ENCODE measurements around the gene RGS19.
A peak's percentile ranks its signal among the peaks of the same experiment; 100 is the strongest.
"Not testable (repeated sequence)": the region's sequence is repeated elsewhere in the genome, so short reads cannot be mapped to it uniquely, and the experiment has no call there.

RGS19 gene

DNA sequence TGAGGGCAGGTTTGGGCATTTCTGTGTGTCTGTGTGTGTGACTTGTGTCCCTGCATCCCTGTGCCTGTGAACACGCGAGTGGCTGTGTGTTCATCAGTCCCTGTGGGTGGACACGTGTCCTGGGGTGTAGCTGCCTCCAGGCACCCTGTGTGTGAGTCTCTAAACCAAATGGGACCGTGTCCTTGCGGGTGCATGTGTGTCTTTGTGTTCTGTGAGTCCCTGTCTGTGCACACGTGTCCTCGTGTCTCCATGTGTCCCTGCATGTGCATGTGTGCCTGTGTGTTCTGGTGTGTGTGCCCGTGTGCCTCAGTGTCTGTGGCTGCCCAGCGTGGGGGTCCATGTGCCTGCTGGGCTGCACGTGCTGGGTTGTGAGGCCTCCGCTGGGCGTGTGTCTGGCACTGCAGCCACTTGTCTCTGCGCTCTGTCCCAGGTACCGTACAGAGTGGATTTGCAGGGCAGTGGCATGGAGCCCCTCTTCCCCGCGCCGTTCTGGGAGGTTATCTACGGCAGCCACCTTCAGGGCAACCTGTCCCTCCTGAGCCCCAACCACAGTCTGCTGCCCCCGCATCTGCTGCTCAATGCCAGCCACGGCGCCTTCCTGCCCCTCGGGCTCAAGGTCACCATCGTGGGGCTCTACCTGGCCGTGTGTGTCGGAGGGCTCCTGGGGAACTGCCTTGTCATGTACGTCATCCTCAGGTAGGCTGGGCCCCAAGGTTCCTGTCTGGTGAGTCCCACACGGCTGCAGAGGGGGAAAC, 13.1 kb upstream of the RGS19 start:
- DNase-seq (ENCODE audit: low spot score), result no peak

DNA sequence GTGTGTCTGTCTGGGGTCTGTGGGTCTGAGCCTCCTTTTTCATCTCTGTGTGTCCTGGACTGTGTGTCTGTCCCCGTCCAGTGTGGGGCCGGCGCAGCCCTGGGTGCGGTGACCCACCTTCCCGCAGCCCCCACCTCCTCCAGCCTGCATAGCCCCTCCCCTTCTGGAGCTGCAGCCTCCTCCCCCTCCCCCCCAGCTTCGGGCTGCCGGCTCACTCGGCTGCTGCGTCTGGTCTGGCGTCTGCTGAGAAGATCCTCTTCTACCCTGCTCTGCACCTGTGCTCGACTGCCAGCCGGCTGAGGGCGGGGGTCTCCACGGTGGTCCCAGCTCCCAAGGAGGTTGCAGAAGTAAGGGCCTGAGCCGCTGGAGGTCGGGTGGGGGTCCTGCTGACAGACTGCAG, 12.5 kb upstream of the RGS19 start:
- no peak for DNase-seq (ENCODE audit: low spot score)

- no peak for DNase-seq (ENCODE audit: low spot score)
Observed at GRCh38 chr20:64091340-64091739, 12.0 kb upstream of the RGS19 start.

DNA sequence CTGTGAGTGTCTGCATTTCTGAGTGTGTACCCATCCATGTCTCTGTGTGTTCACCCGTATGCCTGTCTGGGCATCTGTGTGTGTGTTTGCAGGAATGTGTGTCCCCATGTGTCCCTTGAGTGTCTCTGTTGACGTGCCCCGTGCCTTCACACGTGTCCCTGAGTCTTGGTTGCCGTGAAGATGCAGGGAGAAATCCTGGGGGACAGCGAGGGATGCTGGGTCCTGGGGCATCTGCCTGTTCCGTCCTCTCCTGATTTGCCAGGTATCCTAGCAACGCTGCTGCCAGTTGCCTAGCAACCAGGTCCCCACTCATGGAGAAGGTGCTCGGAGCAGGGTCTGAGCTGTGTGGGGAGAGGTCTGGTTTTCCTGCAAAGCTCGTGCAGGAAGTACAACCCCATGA, 10.8 kb upstream of the RGS19 start:
- no peak for DNase-seq (ENCODE audit: low spot score)

DNA sequence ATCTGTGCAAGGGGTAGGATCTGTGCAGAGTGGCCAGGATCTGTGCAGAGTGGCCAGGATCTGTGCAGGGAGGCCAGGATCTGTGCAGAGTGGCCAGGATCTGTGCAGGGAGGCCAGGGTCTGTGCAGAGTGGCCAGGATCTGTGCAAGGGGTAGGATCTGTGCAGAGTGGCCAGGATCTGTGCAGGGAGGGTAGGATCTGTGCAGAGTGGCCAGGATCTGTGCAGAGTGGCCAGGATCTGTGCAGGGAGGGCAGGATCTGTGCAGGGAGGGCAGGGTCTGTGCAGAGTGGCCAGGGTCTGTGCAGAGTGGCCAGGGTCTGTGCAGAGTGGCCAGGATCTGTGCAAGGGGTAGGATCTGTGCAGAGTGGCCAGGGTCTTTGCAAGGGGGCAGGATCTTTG, 9.3 kb upstream of the RGS19 start:
- not testable (repeated sequence) for DNase-seq (ENCODE audit: low spot score)

- not testable (repeated sequence) for DNase-seq (ENCODE audit: low spot score)
Observed at GRCh38 chr20:64087226-64087825, 8.0 kb upstream of the RGS19 start.

GRCh38 chr20:64086801-64087200, 7.5 kb upstream of the RGS19 start:
- DNase-seq (ENCODE audit: low spot score), result no peak

DNA sequence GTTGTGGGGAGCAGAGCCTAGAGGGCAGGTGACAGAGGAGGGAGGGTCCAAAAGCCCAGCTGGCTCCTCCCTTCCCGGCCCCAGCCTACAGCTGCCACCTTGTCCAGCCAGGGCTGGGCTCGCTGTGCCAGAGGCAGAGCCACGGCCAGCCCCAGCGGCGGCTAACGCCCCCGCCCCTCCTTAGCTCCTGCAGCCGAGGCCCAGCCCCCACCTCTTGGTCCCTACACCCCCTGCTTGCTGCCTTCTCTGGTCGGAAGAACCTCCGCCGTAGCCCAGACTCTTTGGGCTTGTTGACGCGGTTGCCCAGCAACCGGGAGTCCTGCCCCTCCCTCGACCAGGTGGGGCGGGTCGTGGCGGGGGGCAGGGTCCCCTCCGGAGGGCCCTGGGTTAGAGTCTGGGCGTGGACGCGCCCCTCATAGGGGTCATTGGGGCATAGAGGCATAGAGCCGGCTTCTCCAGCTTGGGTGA, 5.4 kb upstream of the RGS19 start:
- DNase-seq (ENCODE audit: low spot score), result no peak

DNA sequence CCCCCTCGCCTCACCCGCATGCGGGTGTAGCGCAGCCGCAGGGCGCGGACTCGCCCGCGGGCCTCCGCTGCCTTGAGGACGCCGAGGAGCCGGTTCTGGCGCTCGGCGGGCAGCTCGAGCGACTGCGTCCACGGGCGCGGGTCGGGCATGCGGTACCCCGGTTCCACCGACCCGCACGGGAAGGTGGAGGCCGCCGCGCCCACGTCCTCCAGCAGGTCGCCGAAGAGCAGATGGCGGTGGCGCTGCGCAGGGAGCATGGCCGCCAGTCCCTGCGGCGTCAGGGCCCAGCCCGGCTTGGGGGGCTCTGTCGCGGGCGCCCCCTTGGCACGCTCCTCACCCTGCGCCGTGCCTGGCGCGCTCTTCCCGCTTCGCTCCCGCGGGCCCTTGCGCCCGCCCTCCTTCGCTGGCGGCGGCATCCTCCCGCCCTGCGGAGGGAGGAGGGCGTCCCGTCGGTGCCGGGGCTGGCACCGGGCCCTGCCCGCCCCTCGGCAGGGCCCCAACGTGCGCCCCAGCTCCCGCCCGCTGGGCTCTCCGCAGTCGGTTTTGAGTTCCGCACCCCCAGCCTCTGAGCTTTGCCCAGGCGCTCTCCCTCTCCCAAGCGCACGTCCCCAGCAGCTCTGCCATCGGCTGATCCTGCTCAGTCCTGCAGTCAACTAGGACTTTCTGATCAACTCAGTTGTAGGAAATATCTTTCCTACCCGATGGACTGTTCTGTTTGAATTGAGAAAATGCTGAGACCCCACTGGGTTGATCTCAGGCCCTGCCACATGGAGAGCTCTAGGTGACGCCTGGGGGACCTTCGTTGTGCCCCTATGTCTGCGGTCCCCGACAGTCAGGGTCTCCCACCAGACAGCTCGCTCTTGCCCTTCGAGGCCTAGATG, 4.7 kb upstream of the RGS19 start, which contains the start of gene LKAAEAR1:
TSS of gene LKAAEAR1 (minus strand) at position 595 of the 881 bp plus-strand sequence. CDS start at position 416, 179 bp downstream.
- no peak for DNase-seq (ENCODE audit: low spot score)

- peak; percentile 80 for DNase-seq (ENCODE audit: low spot score)
Observed at GRCh38 chr20:64083378-64083803, 4.1 kb upstream of the RGS19 start.

- no peak for DNase-seq (ENCODE audit: low spot score)
Observed at GRCh38 chr20:64082820-64083377, 3.6 kb upstream of the RGS19 start.

DNA sequence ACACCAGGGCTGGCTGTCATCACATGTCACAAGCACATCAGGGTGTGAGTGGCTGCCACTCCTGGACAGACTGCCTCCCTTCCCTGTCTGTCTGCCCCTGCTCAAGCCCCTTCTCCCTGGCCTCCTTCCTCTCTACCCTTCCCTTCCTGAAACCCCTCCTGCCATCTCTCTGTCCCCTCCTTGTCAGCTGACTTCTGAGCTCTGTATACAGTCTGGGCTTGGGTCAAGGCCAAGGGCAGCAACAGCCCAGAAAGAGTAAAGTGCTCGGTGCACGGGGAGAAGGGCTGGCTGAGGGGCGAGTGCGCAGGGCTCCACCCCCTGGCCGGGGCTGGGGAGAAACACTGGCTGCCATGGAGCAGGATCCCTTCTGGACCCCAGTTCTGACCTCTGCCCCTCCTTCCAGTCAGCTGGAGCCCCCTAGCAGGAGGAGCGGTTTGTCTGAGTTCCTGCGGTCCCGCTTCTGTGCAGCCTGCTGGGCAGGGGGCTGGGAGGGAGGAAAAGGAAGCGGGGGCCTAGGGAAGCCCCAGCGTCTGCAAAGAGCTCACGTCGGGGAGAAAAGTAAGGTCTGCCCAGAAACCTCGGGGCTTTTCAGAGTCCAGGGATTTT, 2.9 kb upstream of the RGS19 start:
- DNase-seq (ENCODE audit: low spot score), result no peak

- no peak for DNase-seq (ENCODE audit: low spot score)
Observed at GRCh38 chr20:64081624-64081964, 2.3 kb upstream of the RGS19 start.

DNA sequence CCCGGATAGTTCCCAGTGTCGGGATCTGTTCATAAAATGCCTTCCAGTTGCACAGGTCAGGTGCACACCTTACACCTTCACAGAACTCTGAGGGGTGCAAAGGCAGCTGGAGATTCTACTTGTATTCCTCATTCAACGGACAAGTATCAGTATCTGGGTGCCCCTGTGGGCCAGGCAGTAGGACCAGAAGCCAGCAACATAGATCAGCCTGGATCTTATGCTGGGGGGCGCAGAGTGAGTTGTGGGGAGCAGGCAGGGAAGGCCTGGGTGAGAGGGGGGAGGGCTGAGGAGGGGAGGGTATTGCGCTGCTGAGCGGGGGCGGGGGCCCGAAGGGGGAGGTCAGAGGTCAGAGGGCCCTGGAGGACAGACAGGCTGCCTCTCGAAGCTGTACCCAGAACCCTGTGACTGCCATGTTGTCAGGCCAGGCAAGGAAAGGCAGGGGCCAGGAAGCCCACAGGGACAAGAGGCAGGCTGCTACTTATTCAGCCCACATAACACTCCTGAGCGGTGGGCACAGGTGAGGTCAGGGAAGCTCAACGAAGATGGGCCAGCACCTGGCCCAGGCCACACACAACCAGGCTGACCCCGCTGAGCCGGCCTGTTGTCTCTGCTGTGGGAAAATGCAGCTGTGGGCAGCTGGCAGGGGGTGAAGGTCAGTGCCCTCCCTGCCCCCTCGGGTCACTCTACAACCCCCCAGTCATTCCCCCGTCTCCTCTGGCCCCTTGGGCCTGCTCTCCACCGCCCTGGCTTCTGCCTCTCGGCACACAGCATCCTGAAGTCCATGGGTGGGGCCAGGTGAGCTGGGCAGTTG, 1.7 kb upstream of the RGS19 start:
- DNase-seq (ENCODE audit: low spot score), result no peak

- DNase-seq (ENCODE audit: low spot score), result no peak
Observed at GRCh38 chr20:64080013-64080812, 895 bp upstream of the RGS19 start, which contains the start of gene OPRL1. Gene OPRL1 (plus strand): TSS chr20:64080082. CDS start chr20:64092721, 12,639 bp downstream.

- DNase-seq (ENCODE audit: low spot score), result no peak
Observed at GRCh38 chr20:64078934-64079272, 415 bp downstream of the RGS19 start.

GRCh38 chr20:64077876-64078551, 1.3 kb downstream of the RGS19 start:
- DNase-seq (ENCODE audit: low spot score), result peak; percentile 61

- DNase-seq (ENCODE audit: low spot score), result no peak
Observed at GRCh38 chr20:64077541-64077875, 1.8 kb downstream of the RGS19 start.

- DNase-seq (ENCODE audit: low spot score), result no peak
Observed at GRCh38 chr20:64077094-64077493, 2.2 kb downstream of the RGS19 start.

Data from Ammon's horn (tissue), 1 donor.